Right atrium auricular region (tissue), 2 donors: Measurements from ENCODE around the gene SPAG4. TPM values are rescaled to one million over a fixed set of nuclear protein-coding genes. Genes with fewer than 3 reads are reported as not detected.

Source experiments
- DNase-seq: peaks from one replicate; pipeline ENCODE4 v3.0.0-alpha.2; 2019; ENCODE audit warnings: low spot score
- H3K27ac ChIP-seq, 2 donors: fragments of 200-600 bp; sonication (generic); 1 replicate in 1 of 2; 2 replicates in 1 of 2; pipeline ENCODE4 v1.5.1; 2016 to 2019
- H3K27me3 ChIP-seq, 2 donors: fragments of 200-600 bp; sonication (generic); one replicate each; pipeline versions ENCODE4 v1.5.1 to v1.6.0; 2017 to 2019
- H3K36me3 ChIP-seq: fragments of 200-600 bp; sonication (generic); one replicate; pipeline ENCODE4 v1.5.1; 2016
- H3K4me1 ChIP-seq, 2 donors: fragments of 200-600 bp; sonication (generic); one replicate each; pipeline versions ENCODE4 v1.5.1 to v1.6.0; 2017 to 2019
- H3K4me3 ChIP-seq, 2 donors: fragments of 200-600 bp; sonication (generic); 1 replicate in 1 of 2; 2 replicates in 1 of 2; pipeline ENCODE4 v1.5.1; 2017 to 2019; ENCODE audit warnings: mild to moderate bottlenecking in 1 of 2, moderate library complexity in 1 of 2
- H3K9me3 ChIP-seq, 2 donors: fragments of 200-600 bp; sonication (generic); one replicate each; pipeline ENCODE4 v1.5.1; 2019
- total RNA-seq, 2 donors: library from RNA; depleted of rRNA; stranded (reverse); fragments of >200 nt; gene quantifications; one replicate each; pipeline ENCODE4 v1.1.0, GENCODE V29; 2016
- TF ChIP-seq, protein P1 (sequence below), 2 donors: fragments of 200-600 bp; sonication (generic); IDR thresholded peaks; one replicate each; pipeline ENCODE4 v1.5.1; 2019; ENCODE audit warnings: antibody characterized with exemption in 2 of 2

The SPAG4 gene, protein sequence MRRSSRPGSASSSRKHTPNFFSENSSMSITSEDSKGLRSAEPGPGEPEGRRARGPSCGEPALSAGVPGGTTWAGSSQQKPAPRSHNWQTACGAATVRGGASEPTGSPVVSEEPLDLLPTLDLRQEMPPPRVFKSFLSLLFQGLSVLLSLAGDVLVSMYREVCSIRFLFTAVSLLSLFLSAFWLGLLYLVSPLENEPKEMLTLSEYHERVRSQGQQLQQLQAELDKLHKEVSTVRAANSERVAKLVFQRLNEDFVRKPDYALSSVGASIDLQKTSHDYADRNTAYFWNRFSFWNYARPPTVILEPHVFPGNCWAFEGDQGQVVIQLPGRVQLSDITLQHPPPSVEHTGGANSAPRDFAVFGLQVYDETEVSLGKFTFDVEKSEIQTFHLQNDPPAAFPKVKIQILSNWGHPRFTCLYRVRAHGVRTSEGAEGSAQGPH
- total RNA-seq: 1 to 10 TPM; 4.6 to 5.5 TPM

DNA sequence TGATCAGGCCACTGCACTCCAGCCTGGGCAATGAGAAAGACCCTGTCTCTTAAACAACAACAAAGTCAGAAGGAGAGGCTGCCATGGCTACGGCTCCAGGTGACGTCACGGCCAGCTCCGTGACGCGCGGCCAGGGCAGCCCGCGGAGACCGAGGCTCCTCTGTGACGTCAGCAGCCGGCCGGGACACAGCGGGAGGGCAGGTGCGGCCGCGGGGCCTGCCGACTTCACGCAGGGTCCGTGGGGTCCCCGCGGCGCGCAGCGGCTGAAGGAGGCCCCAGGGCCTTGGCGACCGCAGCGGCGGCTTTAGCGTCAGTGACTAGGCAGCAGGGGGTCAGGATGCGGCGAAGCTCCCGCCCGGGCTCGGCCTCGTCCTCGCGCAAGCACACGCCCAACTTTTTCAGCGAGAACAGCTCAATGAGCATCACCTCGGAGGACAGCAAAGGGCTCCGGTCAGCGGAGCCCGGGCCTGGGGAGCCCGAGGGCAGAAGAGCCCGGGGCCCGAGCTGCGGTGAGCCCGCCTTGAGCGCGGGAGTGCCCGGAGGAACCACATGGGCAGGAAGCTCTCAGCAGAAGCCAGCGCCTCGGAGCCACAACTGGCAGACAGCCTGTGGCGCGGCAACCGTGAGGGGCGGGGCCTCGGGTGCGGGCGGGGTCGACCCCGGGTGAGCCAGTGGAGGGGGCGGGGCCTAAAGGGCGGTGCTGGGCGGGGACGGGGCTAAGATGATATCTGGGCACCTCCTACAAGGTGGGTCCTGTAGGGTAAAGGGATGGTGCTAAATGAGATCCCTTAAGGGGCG lies at the start of gene SPAG4:
TSS of gene SPAG4 (plus strand) at position 163 of the 798 bp plus-strand sequence. CDS start at position 338, 175 bp downstream.
- Histone ChIP-seq H3K4me3 (peak within 1 kb of the TSS; percentile 49 to 69), H3K27ac (peak within 1 kb of the TSS; percentile 90 to 94), H3K36me3 (no peaks in the 10 kb centered on the region), H3K27me3 (no peaks in the 10 kb centered on the region), H3K4me1 (peaks cover 0 to 36% of the 10 kb centered on the region in 2 donors), H3K9me3 (no peaks in the 10 kb centered on the region)
- DNase-seq: peak; percentile 98
- TF ChIP-seq, protein P1, sequence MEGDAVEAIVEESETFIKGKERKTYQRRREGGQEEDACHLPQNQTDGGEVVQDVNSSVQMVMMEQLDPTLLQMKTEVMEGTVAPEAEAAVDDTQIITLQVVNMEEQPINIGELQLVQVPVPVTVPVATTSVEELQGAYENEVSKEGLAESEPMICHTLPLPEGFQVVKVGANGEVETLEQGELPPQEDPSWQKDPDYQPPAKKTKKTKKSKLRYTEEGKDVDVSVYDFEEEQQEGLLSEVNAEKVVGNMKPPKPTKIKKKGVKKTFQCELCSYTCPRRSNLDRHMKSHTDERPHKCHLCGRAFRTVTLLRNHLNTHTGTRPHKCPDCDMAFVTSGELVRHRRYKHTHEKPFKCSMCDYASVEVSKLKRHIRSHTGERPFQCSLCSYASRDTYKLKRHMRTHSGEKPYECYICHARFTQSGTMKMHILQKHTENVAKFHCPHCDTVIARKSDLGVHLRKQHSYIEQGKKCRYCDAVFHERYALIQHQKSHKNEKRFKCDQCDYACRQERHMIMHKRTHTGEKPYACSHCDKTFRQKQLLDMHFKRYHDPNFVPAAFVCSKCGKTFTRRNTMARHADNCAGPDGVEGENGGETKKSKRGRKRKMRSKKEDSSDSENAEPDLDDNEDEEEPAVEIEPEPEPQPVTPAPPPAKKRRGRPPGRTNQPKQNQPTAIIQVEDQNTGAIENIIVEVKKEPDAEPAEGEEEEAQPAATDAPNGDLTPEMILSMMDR (IDR thresholded peaks at IDR 0.05): no peak

DNA sequence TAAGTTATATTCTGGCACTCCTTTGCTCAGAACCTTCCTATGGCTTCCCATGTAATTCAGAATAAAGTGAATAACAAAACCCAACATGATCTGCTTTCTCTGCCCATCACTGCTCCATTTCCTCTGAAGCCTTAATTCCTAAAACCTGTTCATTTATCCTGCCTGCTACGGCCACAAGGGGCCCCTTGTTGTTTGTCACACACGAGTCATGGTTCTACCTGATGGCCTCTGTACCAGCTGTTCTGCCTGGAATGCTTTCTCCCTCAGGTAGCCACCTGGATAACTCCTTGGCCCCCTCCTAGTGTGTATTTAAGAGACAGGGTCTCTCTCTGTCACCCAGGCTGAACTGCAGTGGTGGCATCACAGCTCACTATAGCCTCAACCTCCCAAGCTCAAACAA lies 47.0 kb upstream of the SPAG4 start:
- DNase-seq: no peak
- Histone ChIP-seq H3K36me3 (no peaks in the 10 kb centered on the region), H3K27ac (no peak overlapping the region), H3K9me3 (peaks cover 5 to 13% of the 10 kb centered on the region in 2 donors), H3K4me1 (no peaks in the 10 kb centered on the region), H3K4me3 (no peak overlapping the region), H3K27me3 (no peaks in the 10 kb centered on the region)
- TF ChIP-seq, protein P1 (IDR thresholded peaks at IDR 0.05): no peak

DNA sequence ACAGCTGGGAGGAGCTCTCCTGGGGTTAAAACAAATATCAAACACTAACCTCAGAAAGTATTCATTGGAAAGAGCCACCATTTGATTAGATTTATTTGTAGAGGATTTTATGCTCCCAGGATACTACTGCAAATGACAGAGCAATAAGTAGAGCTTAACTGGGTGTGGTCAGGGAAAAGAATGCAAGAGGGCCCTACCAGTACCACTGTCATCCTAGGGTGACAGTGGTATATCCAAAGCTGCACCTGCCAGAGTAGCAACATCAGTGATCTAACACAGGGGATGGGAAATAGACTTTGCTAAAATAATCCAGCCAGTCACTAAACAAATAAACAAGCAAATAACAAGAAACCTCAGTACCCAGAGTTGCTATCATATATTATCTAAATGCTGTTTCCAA lies 44.1 kb upstream of the SPAG4 start:
- Histone ChIP-seq H3K4me3 (no peak overlapping the region), H3K9me3 (peaks cover 5 to 13% of the 10 kb centered on the region in 2 donors), H3K36me3 (no peaks in the 10 kb centered on the region), H3K27ac (no peak overlapping the region), H3K4me1 (no peaks in the 10 kb centered on the region), H3K27me3 (no peaks in the 10 kb centered on the region)
- TF ChIP-seq, protein P1 (IDR thresholded peaks at IDR 0.05): no peak
- no peak for DNase-seq

DNA sequence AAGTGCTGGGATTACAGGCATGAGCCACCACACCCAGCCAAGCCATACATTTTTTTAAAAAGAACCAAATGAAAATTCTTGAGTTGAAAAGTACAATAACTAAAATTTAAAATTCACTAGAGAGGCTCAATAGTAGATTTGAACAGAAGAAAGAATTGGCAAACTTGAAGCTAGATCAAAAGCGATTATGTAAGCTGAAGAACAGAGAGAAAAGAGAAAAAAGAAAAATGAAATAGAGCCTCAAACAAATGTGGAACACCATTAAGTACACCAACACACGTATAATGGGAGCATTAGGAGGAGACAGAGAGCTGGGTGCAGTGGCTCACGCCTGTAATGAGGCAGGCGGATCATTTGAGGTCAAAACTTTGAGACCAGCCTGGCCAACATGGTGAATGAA lies 42.8 kb upstream of the SPAG4 start:
- H3K36me3 ChIP-seq: no peaks in the 10 kb centered on the region
- peaks cover 5 to 13% of the 10 kb centered on the region in 2 donors for H3K9me3 ChIP-seq
- no peaks in the 10 kb centered on the region for H3K4me1 ChIP-seq
- no peak overlapping the region for H3K27ac ChIP-seq
- no peaks in the 10 kb centered on the region for H3K27me3 ChIP-seq
- TF ChIP-seq, protein P1 (IDR thresholded peaks at IDR 0.05): no peak
- no peak overlapping the region for H3K4me3 ChIP-seq
- no peak for DNase-seq

DNA sequence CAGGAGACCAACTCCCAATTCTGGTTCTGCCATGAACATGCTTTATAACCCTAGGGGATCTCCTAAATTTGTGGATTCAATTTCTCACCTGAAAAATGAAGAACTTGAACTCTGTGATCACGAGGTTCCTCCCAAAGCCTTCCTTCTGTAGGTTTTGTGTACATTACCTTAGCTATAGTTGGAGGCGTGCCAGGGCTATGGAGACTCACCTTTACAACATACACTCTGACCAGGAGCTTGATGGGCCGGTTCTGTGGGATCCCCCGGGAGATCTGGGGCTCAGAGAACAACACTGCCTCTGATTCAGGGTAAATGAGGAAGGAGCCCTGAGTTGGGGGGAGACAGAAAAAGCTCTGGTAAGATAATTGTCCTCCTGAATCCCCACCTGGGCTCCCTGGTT lies 39.7 kb upstream of the SPAG4 start:
- Histone ChIP-seq H3K9me3 (peaks cover 5 to 13% of the 10 kb centered on the region in 2 donors), H3K4me3 (no peak overlapping the region), H3K4me1 (no peaks in the 10 kb centered on the region), H3K36me3 (no peaks in the 10 kb centered on the region), H3K27ac (no peak overlapping the region), H3K27me3 (no peaks in the 10 kb centered on the region)
- no peak for DNase-seq
- TF ChIP-seq, protein P1 (IDR thresholded peaks at IDR 0.05): no peak
